Panc1 (cell line): ENCODE data around the gene EGFR. TPM values are rescaled to one million over a fixed set of nuclear protein-coding genes. Genes with fewer than 3 reads are reported as not detected.

Experiments used
- ATAC-seq: fragments of 200-7000 bp; cut with Tn5 transposase; 2 replicates; pipeline ENCODE4 v1.9.1; 2020; ENCODE audit warnings: mild to moderate bottlenecking, moderate library complexity
- BruUV-seq: library from RNA; stranded (reverse); fragments of 400-500 nt; replicated peaks from 2 replicates; lab custom pipeline; 2021; lab: Mats Ljungman, UMichigan
- CTCF ChIA-PET: fragments of 300-600 bp; sonication (Branson Sonifier 250); formaldehyde crosslinking; loops from one replicate; lab custom pipeline; 2022; ENCODE audit warnings: antibody characterized with exemption; lab: Charles Lee
- POLR2A ChIA-PET: fragments of 300-600 bp; sonication (Branson Sonifier 250); formaldehyde crosslinking; loops from one replicate; lab custom pipeline; 2022; ENCODE audit warnings: antibody characterized with exemption; lab: Charles Lee
- DNase-seq: peaks from one replicate; pipeline ENCODE4 v3.0.0-alpha.2; 2010; ENCODE audit warnings: low read depth, low spot score
- H3K27ac ChIP-seq: 2 replicates; pipeline ENCODE4 v1.5.1; 2011; ENCODE audit warnings: mild to moderate bottlenecking, low read length, inconsistent platforms
- H3K27me3 ChIP-seq: fragments of 200-500 bp; sonication (Bioruptor generic); 2 replicates; pipeline ENCODE4 v1.6.0; 2014; ENCODE audit warnings: low read length, inconsistent platforms; ENCODE audit not compliant: control insufficient read depth, insufficient read depth
- H3K36me3 ChIP-seq: fragments of 200-500 bp; sonication (Bioruptor generic); 2 replicates; pipeline ENCODE4 v1.5.1; 2014; ENCODE audit warnings: inconsistent platforms, mild to moderate bottlenecking, low read length, moderate library complexity; ENCODE audit not compliant: control insufficient read depth, insufficient read depth
- H3K4me1 ChIP-seq: 2 replicates; pipeline ENCODE4 v1.5.1; 2011; ENCODE audit warnings: inconsistent platforms, mild to moderate bottlenecking, low read length, moderate library complexity; ENCODE audit not compliant: control insufficient read depth, insufficient read depth
- H3K4me3 ChIP-seq, 2 experiments: 2 replicates each; pipeline ENCODE4 v1.5.1; 2011 to 2012; ENCODE audit warnings: low read depth in 2 of 2, low read length in 2 of 2, mild to moderate bottlenecking in 2 of 2, inconsistent platforms in 1 of 2, moderate library complexity in 1 of 2
- H3K9me3 ChIP-seq: fragments of 200-500 bp; sonication (Bioruptor generic); 2 replicates; pipeline ENCODE4 v1.5.1; 2014; ENCODE audit warnings: low read depth, mild to moderate bottlenecking, inconsistent platforms, low read length, moderate library complexity; ENCODE audit not compliant: control insufficient read depth, insufficient read depth
- CTCF ChIP-seq: fragments of 450-650 bp; IDR thresholded peaks from 2 replicates; pipeline ENCODE4 v1.5.1; 2017; ENCODE audit warnings: mild to moderate bottlenecking
- POLR2AphosphoS5 ChIP-seq: IDR thresholded peaks from 2 replicates; pipeline ENCODE4 v1.6.1; 2012; ENCODE audit warnings: mild to moderate bottlenecking, low read depth, low read length, moderate library complexity
- REST ChIP-seq, 2 experiments: IDR thresholded peaks; 2 replicates each; pipeline ENCODE4 v1.6.1; 2011 to 2012; ENCODE audit warnings: low read depth in 2 of 2, control low read depth in 1 of 2, low read length in 1 of 2, mild to moderate bottlenecking in 1 of 2, moderate library complexity in 1 of 2; ENCODE audit not compliant: insufficient read depth in 1 of 2
- SIN3A ChIP-seq: IDR thresholded peaks from 2 replicates; pipeline ENCODE4 v1.6.1; 2012; ENCODE audit warnings: low read depth, mild to moderate bottlenecking, low read length, moderate library complexity, borderline replicate concordance; ENCODE audit not compliant: insufficient read depth
- TCF7L2 ChIP-seq: IDR thresholded peaks from 2 replicates; pipeline ENCODE4 v1.6.1; 2011; ENCODE audit warnings: mild to moderate bottlenecking, low read depth, low read length, inconsistent platforms
- in situ Hi-C: cut with HindIII; loops from 2 replicates; pipeline ENCODE4 v1.10.0; 2016; ENCODE audit warnings: low sequenced_read_pairs, low pct_unique_long_range_greater_than_20kb
- intact Hi-C: fragments of 100-400 bp; cut with micrococcal nuclease; formaldehyde crosslinking; loops from one replicate; pipeline ENCODE4 v1.10.0; 2022; ENCODE audit not compliant: unreplicated experiment
- total RNA-seq: library from RNA; stranded (reverse); gene quantifications from one replicate; pipeline ENCODE4 v1.2.1, GENCODE V29; 2021; ENCODE audit not compliant: unreplicated experiment

EGFR gene
- total RNA-seq, 1 experiment from 2014 or later = 156 TPM

- ATAC-seq (no peak), DNase-seq (no peak)
- Histone ChIP-seq H3K27ac (peak overlapping the region; percentile 91), H3K4me3 (peak overlapping the region; percentile 74 to 85), H3K36me3 (no peaks in the 10 kb centered on the region), H3K27me3 (no peaks in the 10 kb centered on the region), H3K4me1 (peaks cover 53% of the 10 kb centered on the region), H3K9me3 (no peaks in the 10 kb centered on the region)
- CTCF ChIA-PET = interaction anchor here (0.6 to 1.1 kb wide), 3 partner anchors 49 to 346 kb away, joined by 3 to 5 read pairs (median 4); no protein-coding TSS in a partner anchor
- intact Hi-C loops = loop anchor here (5.0 to 10.0 kb wide), 2 partner anchors 51 to 234 kb away; no protein-coding TSS in a partner anchor
- BruUV-seq = TSS peak; percentile 65
- in situ Hi-C loops = no loop called here
- no peak for TF ChIP-seq CTCF
- no peak for TF ChIP-seq REST (IDR thresholded peaks at IDR 0.05; ENCODE audit: insufficient read depth in 1 of 2, low read depth in 2 of 2, low read length in 1 of 2)
- TF ChIP-seq TCF7L2 = no peak
- TF ChIP-seq SIN3A = 0 out of 2 replicates have a peak, but pooled peaks have one; percentile 54
- POLR2A ChIA-PET = interaction anchor here (0.7 kb wide), 2 partner anchors 75 to 182 kb away, joined by 6 read pairs; no protein-coding TSS in a partner anchor
Observed at GRCh38 chr7:55021053-55021452, 2.2 kb downstream of the EGFR start.

- in situ Hi-C loops = no loop called here
- POLR2A ChIA-PET = interaction anchor here (0.5 kb wide), 1 partner anchor 111 kb away, joined by 3 read pairs; no protein-coding TSS in a partner anchor
Observed at GRCh38 chr7:55022002-55022985, 3.5 kb downstream of the EGFR start.

More at GRCh38 chr7:55022002-55022985, 3.5 kb downstream of the EGFR start:
- Histone ChIP-seq H3K4me3 (peak overlapping the region; percentile 74 to 85), H3K9me3 (no peaks in the 10 kb centered on the region), H3K4me1 (peaks cover 63% of the 10 kb centered on the region), H3K36me3 (no peaks in the 10 kb centered on the region), H3K27ac (peak overlapping the region; percentile 91), H3K27me3 (no peaks in the 10 kb centered on the region)
- TF ChIP-seq REST (IDR thresholded peaks at IDR 0.05; ENCODE audit: insufficient read depth in 1 of 2, low read depth in 2 of 2, low read length in 1 of 2) (no peak), SIN3A (no peak), POLR2AphosphoS5 (no peak), TCF7L2 (no peak), CTCF (no peak)
- DNase-seq (no peak), ATAC-seq (no peak)
- CTCF ChIA-PET = interaction anchor here (0.7 kb wide), 1 partner anchor 233 kb away, joined by 3 read pairs; no protein-coding TSS in a partner anchor
- BruUV-seq = TSS peak; percentile 4
- intact Hi-C loops = loop anchor here (2.0 to 10.0 kb wide), 3 partner anchors 50 to 233 kb away; no protein-coding TSS in a partner anchor
